ENCODE measurements around the gene CCAR1. TPM values are rescaled to one million over a fixed set of nuclear protein-coding genes. Genes with fewer than 3 reads are reported as not detected.
"Not testable (repeated sequence)": the region's sequence is repeated elsewhere in the genome, so short reads cannot be mapped to it uniquely, and the experiment has no call there.

CCAR1 gene
- total RNA-seq, 2 donors from 2014 or later, result 70.3 to 110 TPM

DNA sequence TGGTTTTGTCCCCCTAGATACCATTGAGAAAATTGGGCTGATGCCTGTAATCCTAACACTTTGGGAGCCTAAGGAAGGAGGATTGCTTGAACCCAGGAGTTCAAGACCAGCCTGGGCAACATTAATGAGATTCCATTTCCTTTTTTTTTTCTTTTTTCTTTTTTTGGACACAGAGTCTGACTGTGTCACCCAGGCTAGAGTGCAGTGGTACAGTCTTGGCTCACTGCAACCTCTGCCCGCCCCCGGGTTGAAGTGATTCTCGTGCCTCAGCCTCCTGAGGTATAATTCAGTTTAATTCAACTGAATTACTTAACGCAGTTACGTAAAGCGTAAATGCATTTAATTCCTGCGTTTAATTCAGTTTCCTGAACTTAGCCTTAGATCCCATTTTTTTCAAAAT, 13.3 kb downstream of the CCAR1 start:
- no peaks in the 10 kb centered on the region for H3K27me3 Mint-ChIP-seq
- no peak for ATAC-seq (replicated peaks)
- peaks cover 100% of the 10 kb centered on the region for H3K36me3 Mint-ChIP-seq (ENCODE audit: low read depth)
- no peak overlapping the region for H3K4me3 Mint-ChIP-seq
- peaks cover 4% of the 10 kb centered on the region for H3K4me1 Mint-ChIP-seq
- no peaks in the 10 kb centered on the region for H3K9me3 Mint-ChIP-seq
- no peak overlapping the region for H3K27ac Mint-ChIP-seq

DNA sequence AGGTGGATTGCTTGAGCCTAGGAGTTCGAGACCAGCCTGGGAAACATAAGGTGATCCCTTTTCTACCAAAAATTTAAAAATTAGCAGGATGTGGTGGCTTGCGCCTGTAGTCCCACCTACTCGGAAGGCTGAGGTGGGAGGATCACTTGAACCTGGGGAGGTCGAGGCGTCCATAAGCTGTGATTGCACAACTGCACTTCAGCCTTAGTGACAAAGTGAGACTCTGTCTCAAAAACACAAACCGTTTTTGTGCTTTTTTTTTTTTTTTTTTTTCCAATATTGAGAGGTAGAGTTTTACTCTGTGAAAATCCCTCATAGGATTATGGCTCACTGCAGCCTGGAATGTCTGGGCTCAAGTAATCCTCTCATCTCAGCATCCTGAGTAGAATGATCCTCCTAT, 14.1 kb downstream of the CCAR1 start:
- no peak for ATAC-seq (replicated peaks)
- H3K27ac Mint-ChIP-seq, result no peak overlapping the region
- peaks cover 4% of the 10 kb centered on the region for H3K4me1 Mint-ChIP-seq
- H3K4me3 Mint-ChIP-seq, result no peak overlapping the region
- no peaks in the 10 kb centered on the region for H3K27me3 Mint-ChIP-seq
- peaks cover 100% of the 10 kb centered on the region for H3K36me3 Mint-ChIP-seq (ENCODE audit: low read depth)
- no peaks in the 10 kb centered on the region for H3K9me3 Mint-ChIP-seq

DNA sequence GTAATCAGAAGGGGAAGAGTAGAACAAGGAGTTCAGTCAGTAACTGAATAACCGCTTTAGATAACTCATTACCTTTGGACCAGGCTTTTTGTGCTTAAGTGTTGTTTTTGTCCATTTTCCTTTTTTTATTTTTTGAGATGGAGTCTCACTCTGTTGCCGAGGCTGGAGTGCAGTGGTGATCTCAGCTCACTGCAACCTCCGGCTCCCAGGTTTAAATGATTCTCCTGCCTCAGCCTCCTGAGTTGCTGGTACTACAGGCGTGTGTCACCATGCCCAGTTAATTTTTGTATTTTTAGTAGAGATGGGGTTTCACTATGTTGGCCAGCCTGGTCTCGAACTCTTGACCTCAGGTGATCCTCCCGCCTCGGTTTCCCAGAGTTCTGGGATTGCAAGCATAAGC, 14.7 kb downstream of the CCAR1 start:
- H3K4me3 Mint-ChIP-seq; ATAC-seq (replicated peaks): not testable (repeated sequence)

DNA sequence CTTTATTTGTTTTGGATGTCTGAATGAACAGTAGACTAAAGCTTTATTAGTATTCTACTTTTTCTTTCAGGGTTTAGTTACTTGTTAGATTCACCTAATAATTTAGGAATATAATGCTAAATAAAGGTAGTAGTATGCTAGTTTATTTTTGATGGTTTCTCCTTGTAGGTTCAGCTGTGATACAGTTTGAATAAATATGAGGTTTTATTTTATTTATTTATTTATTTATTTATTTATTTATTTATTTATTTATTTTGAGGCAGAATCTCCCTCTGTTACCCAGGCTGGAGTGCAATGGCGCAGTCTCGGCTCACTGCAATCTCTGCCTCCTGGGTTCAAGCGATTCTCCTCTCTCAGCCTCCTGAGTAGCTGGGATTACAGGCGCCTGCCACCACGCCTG, 19.6 kb downstream of the CCAR1 start:
- H3K27me3 Mint-ChIP-seq; H3K4me1 Mint-ChIP-seq; H3K27ac Mint-ChIP-seq; H3K9me3 Mint-ChIP-seq; H3K4me3 Mint-ChIP-seq; ATAC-seq (replicated peaks): not testable (repeated sequence)
- peaks cover 99% of the 10 kb centered on the region for H3K36me3 Mint-ChIP-seq (ENCODE audit: low read depth)

More for the DNA sequence above, 14.7 kb downstream of the CCAR1 start:
- not testable (repeated sequence) for H3K4me1 Mint-ChIP-seq, H3K27ac Mint-ChIP-seq, H3K27me3 Mint-ChIP-seq, H3K9me3 Mint-ChIP-seq
- peaks cover 100% of the 10 kb centered on the region for H3K36me3 Mint-ChIP-seq (ENCODE audit: low read depth)

DNA sequence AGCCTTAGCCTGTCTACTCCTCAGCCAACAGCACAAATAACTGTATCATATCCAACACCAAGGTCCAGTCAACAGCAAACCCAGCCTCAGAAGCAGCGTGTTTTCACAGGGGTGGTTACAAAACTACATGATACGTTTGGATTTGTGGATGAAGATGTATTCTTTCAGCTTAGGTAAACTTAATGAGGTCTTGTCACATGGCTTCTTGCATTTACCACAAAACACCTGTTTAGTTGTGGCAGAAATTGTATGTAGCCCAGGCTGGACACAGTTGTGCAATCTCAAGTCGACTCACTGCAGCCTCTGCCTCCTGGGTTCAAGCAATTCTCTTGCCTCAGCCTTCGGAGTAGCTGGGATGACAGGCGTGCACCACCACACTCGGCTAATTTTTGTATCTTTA, 21.4 kb downstream of the CCAR1 start:
- Mint-ChIP-seq H3K36me3 (ENCODE audit: low read depth) (peaks cover 97% of the 10 kb centered on the region), H3K27ac (no peak overlapping the region), H3K4me3 (no peak overlapping the region), H3K4me1 (no peaks in the 10 kb centered on the region), H3K27me3 (no peaks in the 10 kb centered on the region), H3K9me3 (no peaks in the 10 kb centered on the region)
- no peak for ATAC-seq (replicated peaks)

DNA sequence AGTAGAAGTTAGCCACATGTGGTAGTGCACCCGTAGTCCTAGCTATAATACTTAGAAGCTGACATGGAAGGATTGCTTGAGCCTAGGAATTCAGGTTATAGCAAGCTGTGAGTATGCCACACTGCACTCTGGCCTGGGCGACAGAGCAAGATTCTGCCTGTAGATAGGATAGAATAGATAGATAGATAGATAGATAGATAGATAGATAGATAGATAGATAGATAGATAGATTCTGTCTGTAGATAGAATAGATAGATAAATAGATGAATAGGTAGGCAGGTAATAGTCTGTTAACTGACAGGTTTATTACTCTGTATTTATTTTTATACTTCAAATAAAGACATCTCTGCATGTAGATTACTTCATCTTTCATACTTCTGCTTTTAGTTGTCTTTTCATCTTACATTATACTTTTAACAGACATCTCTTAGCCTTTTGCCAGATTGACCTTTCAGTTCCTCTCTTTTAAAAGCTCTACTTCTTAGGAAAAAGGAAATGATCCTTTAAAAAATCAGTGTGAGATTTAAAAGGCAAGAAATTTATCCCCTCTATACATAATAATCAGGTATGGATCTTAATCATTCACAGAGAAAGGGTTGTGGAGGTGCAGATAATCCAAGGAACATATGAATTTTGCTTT, 31.8 kb downstream of the CCAR1 start:
- no peaks in the 10 kb centered on the region for H3K4me1 Mint-ChIP-seq
- peak overlapping the region; percentile 25 for H3K27ac Mint-ChIP-seq
- H3K9me3 Mint-ChIP-seq, result no peaks in the 10 kb centered on the region
- no peak overlapping the region for H3K4me3 Mint-ChIP-seq
- H3K36me3 Mint-ChIP-seq (ENCODE audit: low read depth), result peaks cover 100% of the 10 kb centered on the region
- ATAC-seq (replicated peaks), result no peak
- no peaks in the 10 kb centered on the region for H3K27me3 Mint-ChIP-seq

DNA sequence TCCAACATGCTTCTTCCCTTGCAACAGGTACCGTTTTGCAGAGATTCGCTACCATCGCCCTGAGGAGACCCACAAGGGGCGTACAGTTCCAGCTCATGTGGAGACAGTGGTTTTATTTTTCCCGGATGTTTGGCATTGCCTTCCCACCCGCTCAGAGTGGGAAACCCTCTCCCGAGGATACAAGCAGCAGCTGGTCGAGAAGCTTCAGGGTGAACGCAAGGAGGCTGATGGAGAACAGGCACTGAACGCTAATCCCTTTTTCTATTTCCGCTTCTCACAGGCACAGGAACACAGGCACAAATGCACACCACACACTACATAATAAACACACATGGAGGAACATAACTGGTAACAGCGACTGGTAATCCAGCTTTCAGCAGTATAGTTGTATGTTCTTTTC, 35.2 kb downstream of the CCAR1 start:
- no peaks in the 10 kb centered on the region for H3K9me3 Mint-ChIP-seq
- H3K4me3 Mint-ChIP-seq, result no peak overlapping the region
- H3K36me3 Mint-ChIP-seq (ENCODE audit: low read depth), result peaks cover 100% of the 10 kb centered on the region
- H3K27me3 Mint-ChIP-seq, result no peaks in the 10 kb centered on the region
- H3K27ac Mint-ChIP-seq, result no peak overlapping the region
- no peaks in the 10 kb centered on the region for H3K4me1 Mint-ChIP-seq
- ATAC-seq (replicated peaks), result no peak

DNA sequence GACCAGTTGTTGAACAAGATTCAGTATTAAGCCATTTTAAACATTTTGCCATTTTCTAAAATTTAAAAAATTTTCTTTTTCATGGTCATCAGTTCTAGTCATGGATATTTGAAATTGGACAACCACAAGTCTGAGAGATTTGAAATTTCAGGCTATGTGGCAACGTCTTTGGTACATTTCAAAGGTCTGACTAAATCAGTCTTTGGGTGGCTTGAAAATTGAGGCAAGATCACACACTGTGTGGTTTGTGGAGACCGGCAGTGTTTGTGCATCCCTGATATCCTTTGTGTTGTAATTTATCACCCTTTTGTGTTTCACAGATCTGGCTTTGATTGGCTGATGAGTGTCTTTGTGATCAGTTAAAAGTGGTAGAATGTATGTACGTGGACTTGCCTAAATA, 35.7 kb downstream of the CCAR1 start:
- H3K36me3 Mint-ChIP-seq (ENCODE audit: low read depth), result peaks cover 100% of the 10 kb centered on the region
- ATAC-seq (replicated peaks), result no peak
- H3K27ac Mint-ChIP-seq, result no peak overlapping the region
- H3K27me3 Mint-ChIP-seq, result no peaks in the 10 kb centered on the region
- H3K4me3 Mint-ChIP-seq, result no peak overlapping the region
- H3K4me1 Mint-ChIP-seq, result no peaks in the 10 kb centered on the region
- no peaks in the 10 kb centered on the region for H3K9me3 Mint-ChIP-seq

DNA sequence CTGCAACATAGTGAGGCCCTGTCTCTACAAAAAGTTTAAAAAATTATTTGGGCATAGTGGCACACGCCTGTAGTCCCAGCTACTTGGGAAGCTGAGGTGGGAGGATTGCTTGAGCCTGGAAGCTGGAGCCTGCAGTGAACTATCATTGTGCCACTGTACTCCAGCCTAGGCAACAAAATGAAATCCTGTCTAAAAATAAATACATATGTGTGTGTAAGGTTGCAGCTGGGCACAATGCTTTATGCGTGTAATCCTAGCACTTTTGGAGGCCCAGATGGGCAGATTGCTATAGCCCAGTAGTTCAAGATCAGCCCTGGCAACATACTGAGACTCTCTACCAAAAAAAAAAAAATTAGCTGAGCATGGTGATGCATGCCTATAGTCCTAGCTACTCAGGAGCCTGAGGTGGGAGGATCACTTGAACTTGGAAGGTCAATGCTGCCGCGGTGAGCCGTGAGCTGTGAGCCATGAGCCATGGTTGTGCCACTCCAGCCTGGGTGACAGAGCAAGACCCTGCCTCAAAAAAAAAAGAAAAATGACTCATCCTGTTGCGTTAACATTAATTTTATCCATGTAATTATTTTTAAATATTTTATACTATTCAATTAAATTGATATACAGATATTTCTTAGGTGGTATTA, 38.3 kb downstream of the CCAR1 start:
- H3K27me3 Mint-ChIP-seq, result no peaks in the 10 kb centered on the region
- H3K4me1 Mint-ChIP-seq, result no peaks in the 10 kb centered on the region
- H3K4me3 Mint-ChIP-seq, result no peak overlapping the region
- no peak overlapping the region for H3K27ac Mint-ChIP-seq
- peaks cover 100% of the 10 kb centered on the region for H3K36me3 Mint-ChIP-seq (ENCODE audit: low read depth)
- no peaks in the 10 kb centered on the region for H3K9me3 Mint-ChIP-seq
- no peak for ATAC-seq (replicated peaks)

DNA sequence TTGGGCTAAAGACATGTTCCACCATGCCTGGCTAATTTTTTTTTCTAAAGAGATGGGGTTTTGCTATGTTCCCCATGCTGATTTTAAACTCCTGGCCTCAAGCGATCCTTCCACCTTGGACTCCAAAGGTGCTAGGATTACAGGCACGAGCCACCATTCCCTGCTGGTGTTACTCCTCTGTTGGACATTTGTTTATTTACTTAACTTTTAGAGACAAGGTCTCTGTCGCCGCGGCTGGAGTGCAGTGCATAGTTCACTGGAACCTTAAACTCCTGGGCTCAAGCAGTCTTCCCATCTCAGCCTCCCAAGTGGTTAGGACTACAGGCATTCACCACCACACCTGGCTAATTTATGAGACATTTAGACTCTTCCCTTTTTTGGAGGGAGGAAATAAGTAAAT, 38.9 kb downstream of the CCAR1 start:
- Mint-ChIP-seq H3K4me3 (no peak overlapping the region), H3K9me3 (no peaks in the 10 kb centered on the region), H3K4me1 (no peaks in the 10 kb centered on the region), H3K27ac (no peak overlapping the region), H3K36me3 (ENCODE audit: low read depth) (peaks cover 100% of the 10 kb centered on the region), H3K27me3 (no peaks in the 10 kb centered on the region)
- ATAC-seq (replicated peaks), result no peak

DNA sequence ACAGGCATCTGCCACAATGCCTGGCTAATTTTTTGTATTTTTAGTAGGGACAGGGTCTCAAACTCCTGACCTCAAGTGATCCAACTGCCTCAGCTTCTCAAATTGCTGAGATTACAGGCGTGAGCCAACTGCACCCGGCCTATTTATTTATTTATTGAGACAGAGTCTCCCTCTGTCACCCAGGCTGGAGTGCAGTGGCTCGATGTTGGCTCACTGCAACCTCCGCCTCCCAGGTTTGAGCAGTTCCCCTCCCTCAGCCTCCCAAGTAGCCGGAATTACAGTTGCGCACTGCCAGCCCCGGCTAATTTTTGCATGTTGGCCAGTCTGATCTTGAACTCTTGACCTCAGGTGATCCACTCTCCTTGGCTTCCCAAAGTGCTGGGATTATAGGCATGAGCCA, 46.4 kb downstream of the CCAR1 start:
- not testable (repeated sequence) for H3K27ac Mint-ChIP-seq; H3K4me3 Mint-ChIP-seq; H3K27me3 Mint-ChIP-seq; H3K9me3 Mint-ChIP-seq; ATAC-seq (replicated peaks); H3K4me1 Mint-ChIP-seq
- H3K36me3 Mint-ChIP-seq (ENCODE audit: low read depth), result peaks cover 98% of the 10 kb centered on the region

DNA sequence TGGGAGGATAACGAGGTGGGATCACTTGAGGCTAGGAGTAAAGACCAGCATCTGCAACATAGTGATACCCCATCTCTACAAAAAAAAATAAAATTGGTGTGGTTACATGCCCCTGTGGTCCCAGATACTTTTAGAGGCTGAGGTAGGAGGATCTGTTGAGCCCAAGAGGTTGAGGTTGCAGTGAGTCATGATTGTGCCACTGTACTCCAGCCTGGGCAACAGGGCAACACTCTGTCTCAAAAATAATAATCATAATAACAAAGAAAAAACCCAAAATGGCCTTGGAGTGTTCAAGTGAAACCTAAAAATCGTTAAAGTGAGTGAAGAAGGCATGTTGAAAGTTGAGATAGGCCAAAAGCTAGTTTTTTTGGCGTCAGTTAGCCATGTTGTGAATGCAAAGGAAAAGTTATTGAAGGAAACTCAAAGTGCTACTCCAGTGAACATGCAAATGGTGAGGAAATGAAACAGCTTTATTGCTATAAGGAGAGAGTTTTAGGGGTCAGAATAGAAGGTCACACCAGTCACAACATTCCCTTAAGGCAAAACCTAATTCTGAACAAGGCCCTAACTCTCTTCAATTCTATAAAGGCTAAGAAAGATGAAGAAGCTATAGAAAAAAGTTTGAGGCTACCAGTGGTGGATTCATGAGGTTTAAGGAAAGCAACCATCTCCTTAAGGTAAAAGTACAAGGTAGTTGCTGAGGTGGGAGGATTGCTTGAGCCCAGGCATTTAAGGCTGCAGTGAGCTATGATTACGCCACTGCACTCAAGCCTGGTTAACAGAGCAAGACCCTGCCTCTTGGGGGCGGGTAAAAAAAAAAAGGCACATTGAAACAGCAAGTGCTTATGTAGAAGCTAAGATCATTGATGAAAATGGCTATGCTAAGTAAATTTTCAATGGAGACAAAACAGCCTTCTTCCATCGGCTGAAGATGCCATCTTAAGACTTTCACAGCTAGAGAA, 60.9 kb downstream of the CCAR1 start:
- no peaks in the 10 kb centered on the region for H3K4me1 Mint-ChIP-seq
- H3K27ac Mint-ChIP-seq, result no peak overlapping the region
- no peak overlapping the region for H3K4me3 Mint-ChIP-seq
- H3K27me3 Mint-ChIP-seq, result no peaks in the 10 kb centered on the region
- no peak for ATAC-seq (replicated peaks)
- H3K36me3 Mint-ChIP-seq (ENCODE audit: low read depth), result peaks cover 98% of the 10 kb centered on the region
- no peaks in the 10 kb centered on the region for H3K9me3 Mint-ChIP-seq

DNA sequence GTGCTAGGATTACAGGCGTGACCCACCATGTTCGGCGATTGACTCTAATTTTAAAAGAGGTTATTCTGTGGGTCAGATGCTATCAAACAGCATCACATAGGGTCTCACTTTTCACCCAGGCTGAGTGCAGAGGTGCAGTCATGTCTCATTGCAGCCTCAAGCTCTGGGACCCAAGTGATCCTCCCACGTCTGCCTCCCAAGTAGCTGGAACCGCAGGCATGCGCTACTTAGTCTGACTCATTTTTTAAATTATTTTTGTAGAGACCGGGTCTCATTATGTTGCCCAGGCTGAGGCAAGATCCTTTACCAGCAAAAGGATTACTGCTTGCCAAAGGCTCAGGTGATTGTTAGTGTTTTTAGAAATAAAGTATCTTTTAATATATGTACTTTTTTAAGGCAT, 63.4 kb downstream of the CCAR1 start:
- ATAC-seq (replicated peaks), result no peak
- H3K4me3 Mint-ChIP-seq, result no peak overlapping the region
- no peak overlapping the region for H3K27ac Mint-ChIP-seq
- H3K27me3 Mint-ChIP-seq, result no peaks in the 10 kb centered on the region
- no peaks in the 10 kb centered on the region for H3K4me1 Mint-ChIP-seq
- peaks cover 98% of the 10 kb centered on the region for H3K36me3 Mint-ChIP-seq (ENCODE audit: low read depth)
- H3K9me3 Mint-ChIP-seq, result no peaks in the 10 kb centered on the region

DNA sequence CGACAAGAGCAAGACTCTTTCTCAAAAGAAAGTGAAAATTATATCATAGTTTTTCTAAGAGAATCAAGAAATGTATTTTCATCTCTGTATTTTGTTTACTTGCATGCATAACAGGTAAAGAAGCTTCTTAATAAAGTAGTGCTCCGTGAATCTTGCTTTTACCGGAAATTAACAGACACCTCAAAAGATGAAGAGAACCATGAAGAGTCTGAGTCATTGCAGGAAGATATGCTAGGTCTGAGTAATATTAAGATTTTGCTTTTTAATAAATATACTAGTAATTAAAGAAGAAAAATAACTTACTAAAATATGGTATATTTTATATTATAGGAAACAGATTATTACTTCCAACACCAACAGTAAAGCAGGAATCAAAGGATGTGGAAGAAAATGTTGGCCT, 66.8 kb downstream of the CCAR1 start:
- Mint-ChIP-seq H3K36me3 (ENCODE audit: low read depth) (peaks cover 98% of the 10 kb centered on the region), H3K4me1 (no peaks in the 10 kb centered on the region), H3K27me3 (no peaks in the 10 kb centered on the region), H3K27ac (peak overlapping the region; percentile 52), H3K9me3 (no peaks in the 10 kb centered on the region), H3K4me3 (no peak overlapping the region)
- ATAC-seq (replicated peaks), result peak; percentile 52

DNA sequence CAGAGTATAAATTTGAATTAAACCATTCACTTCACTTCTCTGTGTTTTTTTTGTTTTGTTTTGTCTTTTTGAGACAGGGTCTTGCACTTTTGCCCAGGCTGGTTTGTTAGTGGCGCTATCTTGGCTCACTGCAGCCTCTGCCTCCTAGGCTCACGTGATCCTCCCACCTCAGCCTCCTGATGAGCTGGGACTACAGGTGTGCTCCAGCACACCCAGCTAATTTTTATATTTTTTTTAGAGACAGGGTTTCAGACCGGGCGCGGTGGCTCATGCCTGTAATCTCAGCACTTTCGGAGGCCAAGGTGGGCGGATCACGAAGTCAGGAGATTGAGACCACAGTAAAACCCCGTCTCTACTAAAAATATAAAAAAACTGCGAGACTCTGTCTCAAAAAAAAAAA, 69.4 kb downstream of the CCAR1 start:
- Mint-ChIP-seq H3K9me3 (no peaks in the 10 kb centered on the region), H3K4me3 (no peak overlapping the region), H3K27me3 (no peaks in the 10 kb centered on the region), H3K36me3 (ENCODE audit: low read depth) (peaks cover 100% of the 10 kb centered on the region), H3K4me1 (no peaks in the 10 kb centered on the region), H3K27ac (no peak overlapping the region)
- ATAC-seq (replicated peaks), result no peak

All from activated T-helper 17 cell treated with anti-CD3 and anti-CD28 coated beads, Interleukin-2, amount 50 U/mL, for 72 hours (primary cell).